Gastrocnemius medialis (tissue), 4 donors: ENCODE results near the gene NDOR1. TPM values are rescaled to one million over a fixed set of nuclear protein-coding genes. Genes with fewer than 3 reads are reported as not detected.

ENCODE experiments used
- ATAC-seq, 2 donors: fragments of 150-250 bp; one replicate each; pipeline ENCODE4 v1.9.1; 2016
- DNase-seq, 2 donors: peaks; one replicate each; pipeline ENCODE4 v3.0.0-alpha.2; 2019
- H3K27ac ChIP-seq, 4 donors: fragments of 200-600 bp; sonication (generic); 1 replicate in 1 of 4; 2 replicates in 3 of 4; pipeline ENCODE4 v1.5.1; 2016 to 2018; ENCODE audit warnings: mild to moderate bottlenecking in 2 of 4, moderate library complexity in 1 of 4
- H3K27me3 ChIP-seq, 3 donors: fragments of 200-600 bp; sonication (generic) in 2 of 3; 1 replicate in 1 of 3; 2 replicates in 2 of 3; pipeline versions ENCODE4 v1.5.1 to v1.6.0; 2016 to 2019; ENCODE audit warnings: mild to moderate bottlenecking in 1 of 3, moderate library complexity in 1 of 3
- H3K36me3 ChIP-seq, 2 donors: fragments of 200-600 bp; sonication (generic) in 1 of 2; one replicate each; pipeline ENCODE4 v1.5.1; 2017 to 2018
- H3K4me1 ChIP-seq, 2 donors: fragments of 200-600 bp; sonication (generic) in 1 of 2; one replicate each; pipeline ENCODE4 v1.5.1; 2016 to 2017; ENCODE audit warnings: mild to moderate bottlenecking in 2 of 2
- H3K4me3 ChIP-seq, 4 donors: fragments of 200-600 bp; sonication (generic) in 3 of 4; 1 replicate in 1 of 4; 2 replicates in 3 of 4; pipeline ENCODE4 v1.5.1; 2016 to 2019; ENCODE audit warnings: mild to moderate bottlenecking in 2 of 4
- H3K9me3 ChIP-seq, 3 donors: fragments of 200-600 bp; sonication (generic) in 2 of 3; 1 replicate in 1 of 3; 2 replicates in 2 of 3; pipeline ENCODE4 v1.5.1; 2016 to 2019
- CTCF ChIP-seq, 5 experiments: fragments of 450-650 bp in 3 of 5; fragments of 200-600 bp in 2 of 5; sonication (generic) in 2 of 5; IDR thresholded peaks in 4 of 5; conservative IDR thresholded peaks in 1 of 5; 1 replicate in 4 of 5; 2 replicates in 1 of 5; pipeline ENCODE4 v1.5.1; 2016 to 2019; ENCODE audit warnings: antibody characterized with exemption in 5 of 5, mild to moderate bottlenecking in 3 of 5, moderate library complexity in 3 of 5
- POLR2A ChIP-seq, 2 donors: fragments of 450-650 bp; IDR thresholded peaks; one replicate each; pipeline ENCODE4 v1.6.1; 2017; ENCODE audit warnings: antibody characterized with exemption in 2 of 2, mild to moderate bottlenecking in 2 of 2, moderate library complexity in 2 of 2
- in situ Hi-C, 4 donors: fragments of 200-750 bp; cut with MboI; loops; one replicate each; pipeline versions ENCODE4 v1.15.0 to v1.8.0; 2017; ENCODE audit warnings: low sequenced_read_pairs in 4 of 4
- intact Hi-C: fragments of 100-400 bp; cut with DNase I; formaldehyde crosslinking; loops from one replicate; pipeline ENCODE4 v1.15.1; 2023; ENCODE audit warnings: low total_unique reads
- total RNA-seq, 4 donors: library from RNA; depleted of rRNA; stranded (reverse); fragments of >200 nt; gene quantifications; one replicate each; pipeline versions ENCODE4 v1.1.0 to v1.2.3, GENCODE V29; 2016

The NDOR1 gene
- total RNA-seq, 4 donors from 2014 or later = 2.4 to 5.0 (median 4.1) TPM

DNA sequence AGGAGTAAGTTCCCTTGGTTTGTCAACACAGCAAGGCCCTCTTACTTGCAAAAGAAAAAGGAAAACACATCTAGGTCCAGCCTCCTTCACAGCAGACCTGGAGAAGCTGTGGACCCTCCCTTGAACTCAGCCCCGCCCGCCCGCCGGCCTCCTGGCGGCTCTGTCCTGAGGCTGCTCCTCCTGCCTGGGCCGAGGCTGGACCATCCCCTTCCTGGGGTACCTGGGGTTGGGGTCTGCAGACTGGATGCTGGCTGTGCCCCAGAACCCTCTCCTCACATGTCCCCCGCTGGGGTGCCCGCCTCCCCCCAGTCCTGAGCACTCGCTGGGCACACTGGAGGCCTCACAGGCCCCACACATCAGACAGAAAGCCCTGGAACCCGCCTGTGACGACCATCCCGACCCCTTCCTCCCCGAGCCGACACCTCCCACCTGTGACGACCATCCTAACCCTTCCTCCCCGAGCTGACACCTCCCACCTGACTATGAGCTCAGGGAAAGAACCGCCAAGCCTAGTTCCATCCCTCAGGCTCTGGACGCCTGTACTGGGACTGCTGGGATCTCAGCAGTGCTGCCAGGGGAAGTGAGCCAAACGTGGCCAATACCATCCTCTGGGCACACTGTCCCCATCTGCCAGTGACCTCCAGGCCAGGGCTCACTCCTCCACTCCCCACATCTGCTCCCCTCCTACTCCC is 26.4 kb upstream of the NDOR1 start:
- Histone ChIP-seq H3K9me3 (no peaks in the 10 kb centered on the region), H3K27me3 (no peaks in the 10 kb centered on the region), H3K36me3 (peaks cover 3 to 61% of the 10 kb centered on the region in 2 donors), H3K4me3 (no peak overlapping the region), H3K27ac (no peak overlapping the region), H3K4me1 (no peaks in the 10 kb centered on the region)
- intact Hi-C loops (no loop called here), in situ Hi-C loops (no loop called here)
- DNase-seq (no peak), ATAC-seq (no peak)
- TF ChIP-seq POLR2A (IDR thresholded peaks at IDR 0.05) (no peak), CTCF (IDR thresholded peaks at IDR 0.05 in 4 of 5, conservative IDR thresholded peaks at IDR 0.05 in 1 of 5) (no peak)

GRCh38 chr9:137179761-137180160 is 25.7 kb upstream of the NDOR1 start:
- TF ChIP-seq CTCF (IDR thresholded peaks at IDR 0.05 in 4 of 5, conservative IDR thresholded peaks at IDR 0.05 in 1 of 5) (no peak), POLR2A (IDR thresholded peaks at IDR 0.05) (no peak)

GRCh38 chr9:137180491-137180890 is 25.0 kb upstream of the NDOR1 start:
- DNase-seq (no peak), ATAC-seq (no peak)
- Histone ChIP-seq H3K4me1 (no peaks in the 10 kb centered on the region), H3K36me3 (peaks cover 3 to 71% of the 10 kb centered on the region in 2 donors), H3K27ac (no peak overlapping the region), H3K9me3 (no peaks in the 10 kb centered on the region), H3K27me3 (no peaks in the 10 kb centered on the region), H3K4me3 (no peak overlapping the region)
- TF ChIP-seq POLR2A (IDR thresholded peaks at IDR 0.05) (no peak), CTCF (IDR thresholded peaks at IDR 0.05 in 4 of 5, conservative IDR thresholded peaks at IDR 0.05 in 1 of 5) (no peak)
- in situ Hi-C loops = no loop called here
- intact Hi-C loops = no loop called here

More at GRCh38 chr9:137179761-137180160, 25.7 kb upstream of the NDOR1 start:
- Histone ChIP-seq H3K27ac (no peak overlapping the region), H3K4me1 (no peaks in the 10 kb centered on the region), H3K9me3 (no peaks in the 10 kb centered on the region), H3K27me3 (no peaks in the 10 kb centered on the region), H3K36me3 (peaks cover 3 to 67% of the 10 kb centered on the region in 2 donors), H3K4me3 (no peak overlapping the region)
- DNase-seq (no peak), ATAC-seq (no peak)
- intact Hi-C loops = no loop called here
- in situ Hi-C loops = no loop called here

DNA sequence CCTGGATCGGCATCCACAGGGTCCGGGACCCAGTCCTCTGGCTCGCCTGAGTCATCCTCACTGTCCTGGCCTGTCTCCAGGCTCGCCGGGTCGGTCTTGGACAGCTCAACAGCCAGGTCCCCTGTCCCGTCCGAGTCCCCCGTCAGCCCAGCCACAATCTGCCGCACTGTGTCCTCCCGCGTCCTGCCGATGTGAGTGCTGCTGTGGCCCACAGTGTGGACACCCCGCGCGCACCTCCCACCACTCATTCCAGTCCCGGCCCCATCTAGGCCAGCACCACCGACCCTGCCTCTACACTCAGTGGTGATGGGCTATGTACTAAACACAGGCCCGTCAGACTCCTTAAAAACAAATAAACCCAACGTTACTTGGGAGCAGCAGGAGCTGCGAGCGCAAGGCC is 23.8 kb upstream of the NDOR1 start:
- intact Hi-C loops = no loop called here

More for the DNA sequence above, 23.8 kb upstream of the NDOR1 start:
- no peak overlapping the region for H3K4me3 ChIP-seq
- DNase-seq (no peak), ATAC-seq (no peak)
- in situ Hi-C loops = no loop called here
- TF ChIP-seq CTCF (IDR thresholded peaks at IDR 0.05 in 4 of 5, conservative IDR thresholded peaks at IDR 0.05 in 1 of 5) = no peak
- TF ChIP-seq POLR2A (IDR thresholded peaks at IDR 0.05) = no peak
- no peaks in the 10 kb centered on the region for H3K27me3 ChIP-seq
- H3K27ac ChIP-seq = no peak overlapping the region
- no peaks in the 10 kb centered on the region for H3K9me3 ChIP-seq
- H3K36me3 ChIP-seq = peaks cover 3 to 71% of the 10 kb centered on the region in 2 donors
- H3K4me1 ChIP-seq = peaks cover 10 to 11% of the 10 kb centered on the region in 2 donors
